H9 (cell line): ENCODE measurements around the gene UVRAG. TPM values are rescaled to one million over a fixed set of nuclear protein-coding genes. Genes with fewer than 3 reads are reported as not detected.

Experiments
- DNase-seq: peaks from one replicate; pipeline ENCODE4 v3.0.0-alpha.2; 2017
- H2AFZ ChIP-seq: one replicate; pipeline ENCODE4 v1.6.1; 2013; ENCODE audit warnings: mild to moderate bottlenecking, low read length, control low read depth, moderate library complexity
- H2AK5ac ChIP-seq: 2 replicates; pipeline ENCODE4 v1.6.1; 2013; ENCODE audit warnings: low read length, control low read depth, mixed read lengths; ENCODE audit not compliant: insufficient read length
- H2BK120ac ChIP-seq: one replicate; pipeline ENCODE4 v1.6.1; 2013; ENCODE audit warnings: low read depth, mild to moderate bottlenecking, low read length, control low read depth, inconsistent platforms; ENCODE audit not compliant: poor library complexity, severe bottlenecking
- H2BK12ac ChIP-seq: 2 replicates; pipeline ENCODE4 v1.6.1; 2013; ENCODE audit warnings: low read length, control low read depth, mixed read lengths, low read depth; ENCODE audit not compliant: insufficient read length
- H2BK15ac ChIP-seq: 2 replicates; pipeline ENCODE4 v1.6.1; 2013; ENCODE audit warnings: low read depth, low read length, control low read depth
- H2BK20ac ChIP-seq: one replicate; pipeline ENCODE4 v1.6.1; 2013; ENCODE audit warnings: low read depth, mild to moderate bottlenecking, low read length, control low read depth, inconsistent platforms; ENCODE audit not compliant: poor library complexity, severe bottlenecking
- H2BK5ac ChIP-seq: 2 replicates; pipeline ENCODE4 v1.6.1; 2013; ENCODE audit warnings: low read length, control low read depth, mixed read lengths; ENCODE audit not compliant: insufficient read length
- H3K14ac ChIP-seq: 2 replicates; pipeline ENCODE4 v1.6.1; 2013; ENCODE audit warnings: low read length, control low read depth; ENCODE audit not compliant: insufficient read depth
- H3K18ac ChIP-seq: 2 replicates; pipeline ENCODE4 v1.6.1; 2013; ENCODE audit warnings: low read depth, mild to moderate bottlenecking, mixed read lengths, low read length, control low read depth; ENCODE audit not compliant: insufficient read length
- H3K23ac ChIP-seq: 2 replicates; pipeline ENCODE4 v1.6.1; 2013; ENCODE audit warnings: low read length, control low read depth, mixed read lengths, low read depth; ENCODE audit not compliant: insufficient read length
- H3K23me2 ChIP-seq: 2 replicates; pipeline ENCODE4 v1.6.1; 2013; ENCODE audit warnings: low read depth, mild to moderate bottlenecking, mixed read lengths, low read length, control low read depth; ENCODE audit not compliant: insufficient read length, poor library complexity, severe bottlenecking
- H3K27ac ChIP-seq: 2 replicates; pipeline ENCODE4 v1.5.1; 2013; ENCODE audit warnings: low read length, control low read depth, mixed read lengths, low read depth; ENCODE audit not compliant: insufficient read length
- H3K27me3 ChIP-seq: 2 replicates; pipeline ENCODE4 v1.6.1; 2013; ENCODE audit warnings: low read length, control low read depth, inconsistent platforms; ENCODE audit not compliant: insufficient read depth
- H3K4ac ChIP-seq: 2 replicates; pipeline ENCODE4 v1.6.1; 2013; ENCODE audit warnings: low read depth, mild to moderate bottlenecking, control low read depth, inconsistent platforms, low read length, moderate library complexity
- H3K4me1 ChIP-seq: 2 replicates; pipeline ENCODE4 v1.6.1; 2013; ENCODE audit warnings: low read length, control low read depth, inconsistent platforms; ENCODE audit not compliant: insufficient read depth
- H3K4me2 ChIP-seq: 2 replicates; pipeline ENCODE4 v1.6.1; 2013; ENCODE audit warnings: low read length, control low read depth, mixed read lengths; ENCODE audit not compliant: insufficient read length, insufficient read depth
- H3K56ac ChIP-seq: 2 replicates; pipeline ENCODE4 v1.6.1; 2013; ENCODE audit warnings: low read depth, mild to moderate bottlenecking, mixed read lengths, low read length, control low read depth; ENCODE audit not compliant: insufficient read length
- H3K79me1 ChIP-seq: 2 replicates; pipeline ENCODE4 v1.6.1; 2013; ENCODE audit warnings: low read depth, mild to moderate bottlenecking, moderate library complexity, low read length, control low read depth, inconsistent platforms; ENCODE audit not compliant: insufficient read depth, poor library complexity, severe bottlenecking
- H3K79me2 ChIP-seq: 2 replicates; pipeline ENCODE4 v1.6.1; 2013; ENCODE audit warnings: low read length, control low read depth, inconsistent platforms; ENCODE audit not compliant: insufficient read depth
- H3K9ac ChIP-seq: 2 replicates; pipeline ENCODE4 v1.6.1; 2013; ENCODE audit warnings: low read length, control low read depth, mixed read lengths; ENCODE audit not compliant: insufficient read length; ENCODE audit errors: extremely low read depth
- H3K9me3 ChIP-seq: one replicate; pipeline ENCODE4 v1.6.1; 2013; ENCODE audit warnings: low read depth, low read length, inconsistent platforms; ENCODE audit not compliant: control insufficient read depth
- H3T11ph ChIP-seq: one replicate; pipeline ENCODE4 v1.6.1; 2013; ENCODE audit warnings: mild to moderate bottlenecking, low read length, control low read depth, inconsistent platforms
- H4K20me1 ChIP-seq: one replicate; pipeline ENCODE4 v1.6.1; 2013; ENCODE audit not compliant: control insufficient read depth, insufficient read length, insufficient read depth
- H4K5ac ChIP-seq: 2 replicates; pipeline ENCODE4 v1.6.1; 2013; ENCODE audit warnings: low read depth, mild to moderate bottlenecking, mixed read lengths, low read length, control low read depth; ENCODE audit not compliant: insufficient read length
- H4K8ac ChIP-seq: replicated peaks from 2 replicates; pipeline ENCODE4 v1.6.1; 2013; ENCODE audit warnings: low read length, control low read depth, mixed read lengths, low read depth; ENCODE audit not compliant: insufficient read length
- H4K91ac ChIP-seq: 2 replicates; pipeline ENCODE4 v1.6.1; 2013; ENCODE audit warnings: low read depth, mild to moderate bottlenecking, moderate library complexity, mixed read lengths, low read length, control low read depth; ENCODE audit not compliant: insufficient read length
- H3K27ac Mint-ChIP-seq, 3 experiments: 2 replicates in 2 of 3; 3 replicates in 1 of 3; pipeline ENCODE4 v1.8.0; 2020 to 2021; ENCODE audit warnings: mixed read lengths in 3 of 3, mild to moderate bottlenecking in 1 of 3, moderate library complexity in 1 of 3
- H3K27me3 Mint-ChIP-seq: 2 replicates; pipeline ENCODE4 v1.8.0; 2021; ENCODE audit warnings: low read depth, mild to moderate bottlenecking, moderate library complexity, mixed read lengths
- H3K36me3 Mint-ChIP-seq, 3 experiments: 2 replicates in 2 of 3; 3 replicates in 1 of 3; pipeline ENCODE4 v1.8.0; 2020 to 2021; ENCODE audit warnings: low read depth in 3 of 3, mixed read lengths in 3 of 3; ENCODE audit not compliant: insufficient read depth in 1 of 3
- H3K4me1 Mint-ChIP-seq, 2 experiments: 2 replicates each; pipeline ENCODE4 v1.8.0; 2020; ENCODE audit warnings: mixed read lengths in 2 of 2
- H3K4me3 Mint-ChIP-seq, 2 experiments: 2 replicates in 1 of 2; 3 replicates in 1 of 2; pipeline ENCODE4 v1.8.0; 2020 to 2021; ENCODE audit warnings: mild to moderate bottlenecking in 2 of 2, mixed read lengths in 2 of 2, moderate library complexity in 1 of 2
- H3K9me3 Mint-ChIP-seq, 2 experiments: 2 replicates in 1 of 2; 3 replicates in 1 of 2; pipeline ENCODE4 v1.8.0; 2020; ENCODE audit warnings: mild to moderate bottlenecking in 2 of 2, mixed read lengths in 2 of 2, moderate library complexity in 1 of 2
- CTCF ChIP-seq: fragments of 200-600 bp; sonication (generic); conservative IDR thresholded peaks from 3 replicates; pipeline ENCODE4 v1.8.0; 2021; ENCODE audit warnings: antibody characterized with exemption, mild to moderate bottlenecking
- WGBS: extraction: QIAGEN DNeasy Blood & Tissue Kit; methylation state at CpG from one replicate; pipeline ENCODE4 v1.1.7; 2013; ENCODE audit warnings: missing lambda C conversion rate, low lambda C conversion rate, mixed read lengths; ENCODE audit not compliant: insufficient read length; ENCODE audit errors: extremely low coverage; 5-methylcytosine and 5-hydroxymethylcytosine counted together
- total RNA-seq: library from RNA; stranded (reverse); gene quantifications from 2 replicates; pipeline ENCODE4 v1.2.1, GENCODE V29; 2021

The UVRAG gene
- total RNA-seq, 1 experiment from 2014 or later = 18.5 TPM

- H2BK5ac ChIP-seq = no peak overlapping the region
- no peak overlapping the region for H4K5ac ChIP-seq
- no peak overlapping the region for H2BK12ac ChIP-seq
- H4K91ac ChIP-seq = no peak overlapping the region
- no peak overlapping the region for H3K4ac ChIP-seq
- no peak overlapping the region for H2AFZ ChIP-seq
- peaks cover 47% of the 10 kb centered on the region for H3K27me3 Mint-ChIP-seq
- H2AK5ac ChIP-seq = no peak overlapping the region
- H3K79me1 ChIP-seq = no peaks in the 10 kb centered on the region
- H3K56ac ChIP-seq = no peak overlapping the region
- H3K79me2 ChIP-seq = no peaks in the 10 kb centered on the region
- H3K27me3 ChIP-seq = no peaks in the 10 kb centered on the region
- no CpG with 5 or more reads among the region's 5 CpGs for WGBS
- H3K4me2 ChIP-seq = no peak overlapping the region
- H3K9me3 ChIP-seq = no peaks in the 10 kb centered on the region
- no peak overlapping the region for H3K4me3 Mint-ChIP-seq
- DNase-seq = no peak
- H3K27ac Mint-ChIP-seq = no peak overlapping the region
- no peak for TF ChIP-seq CTCF
- no peak overlapping the region for H3K9ac ChIP-seq
- H3T11ph ChIP-seq = no peak overlapping the region
- H3K18ac ChIP-seq = no peak overlapping the region
- H3K9me3 Mint-ChIP-seq = no peaks in the 10 kb centered on the region; a peak in 1 of 5 replicates
- H3K36me3 Mint-ChIP-seq = no peaks in the 10 kb centered on the region
- no peak overlapping the region for H4K8ac ChIP-seq
- H2BK15ac ChIP-seq = no peak overlapping the region
- H3K23ac ChIP-seq = no peak overlapping the region
- peaks cover 8 to 9% of the 10 kb centered on the region in 2 experiments for H3K4me1 Mint-ChIP-seq
- no peak overlapping the region for H3K14ac ChIP-seq
- no peak overlapping the region for H3K27ac ChIP-seq
- H2BK120ac ChIP-seq = no peak overlapping the region
- H3K23me2 ChIP-seq = no peaks in the 10 kb centered on the region
- no peaks in the 10 kb centered on the region for H3K4me1 ChIP-seq
- no peaks in the 10 kb centered on the region for H4K20me1 ChIP-seq
- H2BK20ac ChIP-seq = no peak overlapping the region
These were observed 359.3 kb downstream of the UVRAG start for GRCh38 chr11:76174330-76174729.
